ENCODE results near the gene RAP1GAP2.

Gene RAP1GAP2

DNA sequence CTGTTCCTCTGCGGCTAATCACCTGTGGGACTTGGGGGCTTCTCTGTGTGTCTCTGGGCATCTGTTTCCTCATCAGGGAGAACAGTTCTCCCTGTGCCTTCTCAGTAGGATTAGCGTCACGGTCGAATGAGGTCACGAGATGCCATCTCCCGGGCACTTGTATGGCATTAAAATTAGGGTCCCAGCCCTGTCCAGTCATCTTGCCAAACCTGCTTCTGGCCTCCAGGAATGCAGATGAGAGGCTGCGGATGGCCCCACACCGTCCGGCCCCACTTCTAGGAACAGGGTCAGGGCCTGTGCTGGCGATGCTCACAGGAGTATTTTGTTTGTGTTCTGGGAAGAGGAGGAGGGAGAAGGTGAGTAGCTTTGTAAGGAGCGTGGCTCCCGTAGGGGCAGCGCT is 208.7 kb downstream of the RAP1GAP2 start:
- DNase-seq (ENCODE audit: low read depth) = no peak
- no peak overlapping the region for H3K4me3 ChIP-seq (ENCODE audit: control insufficient read depth, low read depth, low read length)

DNA sequence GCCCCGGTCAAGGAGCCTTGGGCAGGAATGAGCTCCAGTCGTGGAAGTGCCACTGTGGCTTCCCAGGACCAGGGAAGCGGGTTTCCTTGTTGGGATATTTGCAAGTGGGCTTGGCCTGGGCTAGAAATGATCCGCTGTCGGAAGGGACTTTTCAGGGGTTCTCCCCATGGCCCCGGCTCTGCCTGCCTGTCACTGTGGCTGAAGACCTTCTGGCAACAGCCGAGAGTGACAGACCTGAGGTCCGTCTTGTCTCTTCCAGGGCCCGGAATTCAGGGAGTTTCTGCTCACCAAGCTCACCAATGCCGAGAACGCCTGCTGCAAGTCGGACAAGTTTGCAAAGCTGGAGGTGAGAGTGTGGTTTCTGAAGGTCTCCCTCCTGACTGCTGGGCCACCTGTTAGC is 209.5 kb downstream of the RAP1GAP2 start:
- no peak for DNase-seq (ENCODE audit: low read depth)
- TF ChIP-seq, protein P1, sequence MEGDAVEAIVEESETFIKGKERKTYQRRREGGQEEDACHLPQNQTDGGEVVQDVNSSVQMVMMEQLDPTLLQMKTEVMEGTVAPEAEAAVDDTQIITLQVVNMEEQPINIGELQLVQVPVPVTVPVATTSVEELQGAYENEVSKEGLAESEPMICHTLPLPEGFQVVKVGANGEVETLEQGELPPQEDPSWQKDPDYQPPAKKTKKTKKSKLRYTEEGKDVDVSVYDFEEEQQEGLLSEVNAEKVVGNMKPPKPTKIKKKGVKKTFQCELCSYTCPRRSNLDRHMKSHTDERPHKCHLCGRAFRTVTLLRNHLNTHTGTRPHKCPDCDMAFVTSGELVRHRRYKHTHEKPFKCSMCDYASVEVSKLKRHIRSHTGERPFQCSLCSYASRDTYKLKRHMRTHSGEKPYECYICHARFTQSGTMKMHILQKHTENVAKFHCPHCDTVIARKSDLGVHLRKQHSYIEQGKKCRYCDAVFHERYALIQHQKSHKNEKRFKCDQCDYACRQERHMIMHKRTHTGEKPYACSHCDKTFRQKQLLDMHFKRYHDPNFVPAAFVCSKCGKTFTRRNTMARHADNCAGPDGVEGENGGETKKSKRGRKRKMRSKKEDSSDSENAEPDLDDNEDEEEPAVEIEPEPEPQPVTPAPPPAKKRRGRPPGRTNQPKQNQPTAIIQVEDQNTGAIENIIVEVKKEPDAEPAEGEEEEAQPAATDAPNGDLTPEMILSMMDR (IDR thresholded peaks at IDR 0.05; ENCODE audit: control insufficient read depth, insufficient read depth, low read depth, low read length, missing control alignments) = no peak
- H3K4me3 ChIP-seq (ENCODE audit: control insufficient read depth, low read depth, low read length) = no peak overlapping the region

More for the DNA sequence above, 208.7 kb downstream of the RAP1GAP2 start:
- TF ChIP-seq, protein P1 (IDR thresholded peaks at IDR 0.05; ENCODE audit: control insufficient read depth, insufficient read depth, low read depth, low read length, missing control alignments) = no peak

DNA sequence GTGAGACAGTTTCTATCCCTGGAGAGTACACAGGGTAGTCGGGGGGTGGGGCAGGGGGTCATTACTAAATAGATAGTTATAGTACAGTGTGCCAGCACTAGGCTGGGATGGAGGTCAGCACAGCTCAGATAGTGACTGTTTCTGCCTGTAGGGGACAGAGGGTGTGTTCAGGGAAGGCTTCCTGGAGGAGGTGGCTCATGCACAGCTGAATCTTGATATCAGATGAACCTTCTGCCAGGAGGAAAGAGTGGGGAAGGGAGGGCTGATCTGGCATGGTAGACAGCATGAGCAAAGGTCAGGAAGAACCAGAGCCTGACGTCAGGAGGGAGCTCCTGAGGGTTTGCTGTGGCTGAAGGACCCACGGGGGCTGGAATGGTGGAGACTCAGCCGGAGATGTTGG is 210.6 kb downstream of the RAP1GAP2 start:
- TF ChIP-seq, protein P1 (IDR thresholded peaks at IDR 0.05; ENCODE audit: control insufficient read depth, insufficient read depth, low read depth, low read length, missing control alignments) = no peak
- DNase-seq (ENCODE audit: low read depth) = no peak
- H3K4me3 ChIP-seq (ENCODE audit: control insufficient read depth, low read depth, low read length) = no peak overlapping the region

- DNase-seq (ENCODE audit: low read depth) = no peak
- TF ChIP-seq, protein P1 (IDR thresholded peaks at IDR 0.05; ENCODE audit: control insufficient read depth, insufficient read depth, low read depth, low read length, missing control alignments) = no peak
- H3K4me3 ChIP-seq (ENCODE audit: control insufficient read depth, low read depth, low read length) = no peak overlapping the region
Observed at GRCh38 chr17:3007651-3008121, 211.4 kb downstream of the RAP1GAP2 start.

DNA sequence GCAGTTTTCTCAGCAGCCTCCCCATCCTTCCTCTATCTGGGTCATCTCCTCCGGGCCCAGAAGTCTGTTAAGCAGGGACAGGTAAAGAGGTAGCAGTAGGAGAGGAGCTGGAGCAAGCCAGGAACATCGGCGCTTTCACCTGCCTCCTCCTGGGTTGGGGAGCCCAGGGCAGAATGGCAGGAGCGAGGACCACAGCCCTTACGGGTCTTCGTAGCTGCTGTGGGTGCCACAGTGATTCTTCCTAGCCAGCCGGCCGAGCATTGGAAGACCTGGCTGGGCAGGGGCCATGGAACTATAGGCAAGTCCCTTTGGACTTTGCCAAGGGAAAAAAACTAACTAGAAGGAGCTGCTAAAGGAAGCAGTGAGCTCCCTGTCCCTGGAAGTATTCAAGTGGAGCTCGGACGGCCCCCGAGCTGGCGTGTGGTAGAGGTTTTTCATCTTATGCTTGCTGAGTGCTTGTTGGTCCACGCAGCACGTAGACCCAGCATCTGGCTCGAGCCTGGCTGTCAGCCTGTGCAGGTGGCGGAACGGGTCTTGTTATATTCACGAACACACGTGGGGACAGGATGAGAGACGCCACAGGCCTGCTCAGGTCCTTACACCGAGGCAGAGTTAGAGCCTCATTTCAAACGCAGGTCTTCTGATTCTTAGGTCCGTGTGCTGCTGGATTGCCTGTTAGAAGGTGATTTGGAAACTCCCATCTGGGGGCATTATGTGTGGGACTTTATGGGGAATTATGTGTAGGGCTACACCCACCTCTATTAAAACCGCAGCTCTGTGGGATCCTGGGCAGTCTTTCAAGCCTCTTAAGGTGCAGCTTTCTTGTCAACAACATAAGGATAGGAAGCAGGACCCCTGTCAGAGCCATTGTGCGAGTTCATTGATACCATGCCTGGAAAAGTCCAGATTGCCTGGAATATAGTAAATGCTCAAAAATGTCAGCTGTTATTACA is 212.4 kb downstream of the RAP1GAP2 start:
- DNase-seq (ENCODE audit: low read depth) = no peak
- H3K4me3 ChIP-seq (ENCODE audit: control insufficient read depth, low read depth, low read length) = no peak overlapping the region
- TF ChIP-seq, protein P1 (IDR thresholded peaks at IDR 0.05; ENCODE audit: control insufficient read depth, insufficient read depth, low read depth, low read length, missing control alignments) = no peak

DNA sequence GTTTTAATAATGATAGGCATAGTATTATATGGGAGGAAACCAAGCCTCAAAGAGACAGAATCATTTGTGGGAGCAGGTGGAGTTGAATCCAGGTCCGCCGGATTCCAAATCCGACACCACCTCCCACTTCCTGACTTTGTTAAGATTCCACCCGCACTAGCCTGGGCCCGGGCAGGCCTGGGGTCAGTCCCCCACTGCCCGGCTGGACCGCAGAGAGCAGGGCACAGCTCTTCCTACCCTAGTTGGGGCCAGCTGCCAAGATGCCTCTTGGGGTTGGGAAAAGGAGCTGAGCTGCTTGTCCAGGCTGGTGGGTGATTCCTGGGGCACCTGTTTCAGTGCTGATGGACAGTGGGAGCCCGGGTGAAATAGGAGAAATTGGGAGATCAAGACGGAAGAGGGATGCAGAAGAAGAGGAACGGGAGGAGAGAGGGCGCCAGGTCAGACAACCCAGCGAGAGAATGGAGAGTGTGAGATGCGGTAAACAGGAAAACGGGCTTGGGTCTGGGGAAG is 213.2 kb downstream of the RAP1GAP2 start:
- TF ChIP-seq, protein P1 (IDR thresholded peaks at IDR 0.05; ENCODE audit: control insufficient read depth, insufficient read depth, low read depth, low read length, missing control alignments) = no peak
- DNase-seq (ENCODE audit: low read depth) = no peak
- no peak overlapping the region for H3K4me3 ChIP-seq (ENCODE audit: control insufficient read depth, low read depth, low read length)
